Omental fat pad (tissue), 4 donors: ENCODE data around the gene FCN3. TPM values are rescaled to one million over a fixed set of nuclear protein-coding genes. Genes with fewer than 3 reads are reported as not detected.

Experiments used
- ATAC-seq: fragments of 150-250 bp; one replicate; pipeline ENCODE4 v1.9.1; 2016; ENCODE audit warnings: mild to moderate bottlenecking, moderate library complexity; ENCODE audit not compliant: low FRiP score
- DNase-seq: peaks from one replicate; pipeline ENCODE4 v3.0.0-alpha.2; 2019; ENCODE audit warnings: low spot score
- total RNA-seq, 4 donors: library from RNA; depleted of rRNA; stranded (reverse); fragments of >200 nt; gene quantifications; one replicate each; pipeline ENCODE4 v1.1.0, GENCODE V29; 2016
- TF ChIP-seq, protein P1 (sequence below), 3 donors: fragments of 450-650 bp; IDR thresholded peaks; one replicate each; pipeline ENCODE4 v1.5.1; 2016 to 2017; ENCODE audit warnings: antibody characterized with exemption in 3 of 3, mild to moderate bottlenecking in 3 of 3, moderate library complexity in 2 of 3

The FCN3 gene
- total RNA-seq, 4 donors from 2014 or later = 33.1 to 451 (median 75.9) TPM

DNA sequence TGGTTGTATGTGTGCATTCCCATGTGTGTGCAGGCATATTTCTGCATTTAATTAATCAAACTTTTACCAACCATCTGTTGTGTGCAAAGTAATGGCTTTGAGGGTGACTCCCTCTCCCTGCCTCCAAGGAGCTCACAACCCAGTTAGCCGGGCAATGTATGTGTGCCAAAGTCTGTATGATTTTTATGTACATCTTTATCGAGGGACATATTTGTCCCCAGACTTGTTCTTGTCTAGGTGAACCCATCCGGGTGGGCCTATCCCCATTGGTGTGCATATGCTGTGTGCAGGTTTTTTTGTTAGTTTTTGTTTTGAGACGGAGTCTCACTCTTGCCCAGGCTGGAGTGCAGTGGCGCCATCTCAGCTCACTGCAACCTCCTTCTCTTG, 31.0 kb downstream of the FCN3 start:
- DNase-seq = no peak
- no peak for ATAC-seq
- TF ChIP-seq, protein P1, sequence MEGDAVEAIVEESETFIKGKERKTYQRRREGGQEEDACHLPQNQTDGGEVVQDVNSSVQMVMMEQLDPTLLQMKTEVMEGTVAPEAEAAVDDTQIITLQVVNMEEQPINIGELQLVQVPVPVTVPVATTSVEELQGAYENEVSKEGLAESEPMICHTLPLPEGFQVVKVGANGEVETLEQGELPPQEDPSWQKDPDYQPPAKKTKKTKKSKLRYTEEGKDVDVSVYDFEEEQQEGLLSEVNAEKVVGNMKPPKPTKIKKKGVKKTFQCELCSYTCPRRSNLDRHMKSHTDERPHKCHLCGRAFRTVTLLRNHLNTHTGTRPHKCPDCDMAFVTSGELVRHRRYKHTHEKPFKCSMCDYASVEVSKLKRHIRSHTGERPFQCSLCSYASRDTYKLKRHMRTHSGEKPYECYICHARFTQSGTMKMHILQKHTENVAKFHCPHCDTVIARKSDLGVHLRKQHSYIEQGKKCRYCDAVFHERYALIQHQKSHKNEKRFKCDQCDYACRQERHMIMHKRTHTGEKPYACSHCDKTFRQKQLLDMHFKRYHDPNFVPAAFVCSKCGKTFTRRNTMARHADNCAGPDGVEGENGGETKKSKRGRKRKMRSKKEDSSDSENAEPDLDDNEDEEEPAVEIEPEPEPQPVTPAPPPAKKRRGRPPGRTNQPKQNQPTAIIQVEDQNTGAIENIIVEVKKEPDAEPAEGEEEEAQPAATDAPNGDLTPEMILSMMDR (IDR thresholded peaks at IDR 0.05) = no peak

DNA sequence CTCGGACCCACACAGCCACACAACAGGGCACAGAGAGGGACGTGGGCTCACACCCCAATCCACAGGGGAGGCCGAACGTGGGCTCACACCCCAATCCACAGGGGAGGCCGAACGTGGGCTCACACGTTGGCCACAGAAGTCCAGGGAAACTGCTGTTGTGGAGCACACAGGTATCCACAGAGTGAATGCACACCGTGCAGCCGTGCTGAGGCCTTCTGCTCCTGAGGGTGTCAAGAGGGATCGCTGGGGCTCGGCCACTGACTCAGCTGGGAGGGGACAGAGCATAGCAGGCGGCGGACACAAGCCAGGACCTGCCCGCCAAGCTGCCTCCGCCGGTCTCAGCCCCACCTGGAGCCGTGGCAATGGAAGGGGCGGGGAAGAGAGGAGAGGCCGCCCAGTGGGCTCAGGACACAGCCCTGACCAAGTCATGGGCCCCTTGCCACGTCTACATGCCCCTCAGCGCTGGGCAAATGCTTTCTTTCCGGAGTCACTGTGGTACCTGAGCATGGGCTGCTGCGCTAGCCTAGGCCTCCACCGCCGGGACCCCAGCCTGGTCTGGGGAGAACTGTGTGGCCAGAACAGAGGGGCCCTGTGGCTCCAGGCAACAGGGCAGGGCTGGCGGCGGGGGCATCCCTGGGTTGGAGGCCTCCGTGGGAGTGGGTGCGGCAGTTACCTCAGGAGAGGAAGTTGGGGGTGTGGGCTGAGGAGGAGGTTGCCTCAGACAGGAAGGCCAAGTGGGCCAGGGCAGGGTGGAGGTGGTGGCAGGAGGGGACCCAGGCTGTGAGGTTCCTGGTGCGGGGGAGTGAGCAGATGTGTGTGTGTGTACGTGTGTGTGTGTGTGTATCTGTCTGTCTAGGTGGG, 31.6 kb downstream of the FCN3 start:
- TF ChIP-seq, protein P1 (IDR thresholded peaks at IDR 0.05) = no peak
- ATAC-seq = no peak
- DNase-seq = no peak

DNA sequence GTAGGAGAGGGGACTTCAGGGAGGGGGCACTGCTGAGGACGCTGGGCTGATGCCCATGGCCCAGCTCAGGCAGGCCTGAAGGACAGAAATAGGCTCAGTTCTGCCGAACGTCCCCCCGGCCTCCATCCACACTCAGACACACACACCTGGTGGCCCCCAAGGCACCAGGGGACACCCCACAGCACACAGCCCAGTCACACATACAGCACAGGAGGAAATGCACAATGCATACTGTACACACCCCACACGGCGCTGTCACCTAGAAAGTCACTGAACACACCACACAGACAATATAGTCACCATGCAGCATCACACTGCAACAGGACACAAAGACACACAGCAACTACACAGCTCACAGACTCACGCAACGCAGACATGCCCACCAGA, 32.2 kb downstream of the FCN3 start:
- ATAC-seq (no peak), DNase-seq (no peak)
- TF ChIP-seq, protein P1 (IDR thresholded peaks at IDR 0.05) = no peak

DNA sequence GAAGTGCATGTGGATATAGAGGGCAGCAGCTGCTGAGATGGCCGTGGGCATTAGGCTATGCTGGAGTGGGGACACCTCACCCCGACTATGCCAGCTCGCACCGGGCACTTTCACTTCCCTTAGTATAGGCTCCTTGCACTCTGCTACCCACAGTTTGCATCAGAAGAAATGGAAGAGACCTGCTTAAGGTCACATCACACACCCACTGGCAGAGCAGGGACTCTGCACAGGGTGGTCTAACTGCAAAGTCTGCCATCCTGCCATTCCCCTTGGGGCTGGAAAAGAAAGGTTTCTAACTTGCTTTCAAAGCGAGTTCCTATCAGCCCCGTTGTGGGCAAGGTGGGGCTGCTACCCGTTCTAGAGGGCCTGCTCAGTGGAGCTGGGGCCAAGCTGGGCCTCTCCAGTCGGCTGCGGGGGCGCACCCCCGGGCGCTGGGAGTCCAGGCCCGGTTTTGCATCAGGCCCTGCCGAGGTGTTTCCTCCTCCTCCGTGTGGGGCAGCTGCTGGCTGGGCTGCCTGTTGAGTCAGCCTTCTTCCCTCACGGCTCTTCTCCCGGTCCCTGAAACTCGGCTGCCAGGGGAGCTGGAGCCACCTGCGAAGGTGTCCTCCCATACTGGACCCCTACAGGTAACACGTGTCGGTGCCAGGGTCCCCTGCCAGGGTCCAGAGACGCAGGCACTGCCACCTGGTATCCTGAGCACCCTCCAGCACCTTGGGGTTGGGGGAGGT, 32.9 kb downstream of the FCN3 start, which contains the start of gene SYTL1:
Gene SYTL1 (plus strand): TSS at position 498 of the 728 bp plus-strand sequence. CDS start 3,313 bp downstream, outside the sequence.
- no peak for DNase-seq
- TF ChIP-seq, protein P1 (IDR thresholded peaks at IDR 0.05) = no peak
- peak; percentile 54 for ATAC-seq

DNA sequence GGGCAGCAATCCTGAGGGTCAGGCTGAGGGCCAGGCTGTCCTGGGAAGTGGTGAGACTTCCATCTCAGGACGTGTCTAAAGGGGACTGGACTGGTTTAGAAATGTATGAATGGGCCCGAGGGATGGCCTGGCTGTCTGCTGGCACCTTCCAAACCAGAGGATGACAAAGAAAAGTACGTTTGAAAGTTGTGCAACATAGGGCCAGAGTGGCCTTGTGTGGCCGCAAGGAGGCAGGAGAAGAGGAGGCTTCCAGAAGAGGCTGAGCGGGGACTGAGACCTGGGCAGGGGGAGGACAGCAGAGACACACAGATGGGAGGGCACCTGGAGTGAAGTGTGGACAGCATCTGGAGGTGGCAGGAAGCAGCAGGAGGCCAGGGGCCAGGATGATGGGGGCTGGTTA, 35.4 kb downstream of the FCN3 start:
- DNase-seq (no peak), ATAC-seq (no peak)
- TF ChIP-seq, protein P1 (IDR thresholded peaks at IDR 0.05) = no peak

DNA sequence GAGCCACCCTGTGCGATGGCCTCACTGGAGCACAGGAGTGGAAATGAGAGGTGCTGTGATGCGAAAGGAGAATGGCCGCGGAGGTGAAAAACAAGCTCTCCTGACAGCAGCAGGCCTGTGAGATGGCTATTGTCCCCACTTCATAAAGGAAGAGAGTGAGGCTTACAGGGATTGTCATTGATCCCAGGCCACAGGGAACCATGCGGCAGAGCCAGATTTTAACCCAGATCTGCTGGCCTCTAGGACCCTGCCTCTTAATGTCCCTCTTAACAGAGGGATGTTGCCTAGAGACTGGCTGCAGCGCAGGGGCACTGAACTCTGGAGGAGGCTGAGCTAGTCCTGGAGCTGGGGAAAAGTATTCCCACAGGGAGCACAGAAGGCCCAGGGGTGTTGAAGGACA, 35.9 kb downstream of the FCN3 start:
- no peak for DNase-seq
- TF ChIP-seq, protein P1 (IDR thresholded peaks at IDR 0.05) = no peak
- no peak for ATAC-seq
